IMR-90 (cell line): ENCODE measurements around the gene CTNND2. TPM values are rescaled to one million over a fixed set of nuclear protein-coding genes. Genes with fewer than 3 reads are reported as not detected.

Source experiments
- ATAC-seq: fragments of 200-7000 bp; cut with Tn5 transposase; 2 replicates; pipeline ENCODE4 v1.9.1; 2020; ENCODE audit warnings: low read depth, mild to moderate bottlenecking, moderate library complexity
- BruUV-seq: library from RNA; stranded (reverse); fragments of 400-500 nt; replicated peaks from 2 replicates; lab custom pipeline; 2021; lab: Mats Ljungman, UMichigan
- CTCF ChIA-PET: fragments of 300-600 bp; formaldehyde crosslinking; extraction: SDS; loops from one replicate; lab custom pipeline; 2021; ENCODE audit warnings: antibody characterized with exemption; lab: Yijun Ruan, JAX
- POLR2A ChIA-PET: fragments of 300-600 bp; sonication (Branson Sonifier 250); formaldehyde crosslinking; loops from one replicate; lab custom pipeline; 2022; ENCODE audit warnings: antibody characterized with exemption; ENCODE audit not compliant: unreplicated experiment; lab: Charles Lee
- DNase-seq: peaks from one replicate; pipeline ENCODE4 v3.0.0; 2013
- H2AFZ ChIP-seq: replicated peaks from 2 replicates; pipeline ENCODE3; 2013; ENCODE audit warnings: low read length, mild to moderate bottlenecking; ENCODE audit not compliant: poor library complexity
- H2AK5ac ChIP-seq: 2 replicates; pipeline ENCODE4 v1.6.1; 2013; ENCODE audit warnings: low read depth, low read length, inconsistent platforms
- H2AK9ac ChIP-seq: replicated peaks from 2 replicates; pipeline ENCODE3; 2013; ENCODE audit warnings: mild to moderate bottlenecking, low read depth, low read length, moderate library complexity; ENCODE audit not compliant: poor library complexity
- H2BK120ac ChIP-seq: 2 replicates; pipeline ENCODE4 v1.6.1; 2013; ENCODE audit warnings: low read depth, low read length, inconsistent platforms
- H2BK15ac ChIP-seq: 3 replicates; pipeline ENCODE4 v1.6.1; 2013; ENCODE audit warnings: low read depth, low read length, inconsistent platforms
- H2BK20ac ChIP-seq: 2 replicates; pipeline ENCODE4 v1.6.1; 2013; ENCODE audit warnings: low read depth, mild to moderate bottlenecking, inconsistent platforms, low read length, moderate library complexity
- H2BK5ac ChIP-seq: 2 replicates; pipeline ENCODE4 v1.6.1; 2013; ENCODE audit warnings: mild to moderate bottlenecking, low read depth, low read length, inconsistent platforms; ENCODE audit not compliant: poor library complexity, severe bottlenecking
- H3K14ac ChIP-seq: replicated peaks from 2 replicates; pipeline ENCODE4 v1.6.1; 2013; ENCODE audit warnings: low read depth, low read length, inconsistent platforms
- H3K18ac ChIP-seq: 2 replicates; pipeline ENCODE4 v1.6.1; 2013; ENCODE audit warnings: low read depth, low read length, control low read depth
- H3K23ac ChIP-seq: 2 replicates; pipeline ENCODE4 v1.6.1; 2013; ENCODE audit warnings: low read depth, low read length, inconsistent platforms
- H3K27ac ChIP-seq: 2 replicates; pipeline ENCODE4 v1.5.1; 2013; ENCODE audit warnings: mild to moderate bottlenecking, control low read depth, low read length; ENCODE audit not compliant: insufficient read depth
- H3K27me3 ChIP-seq: 2 replicates; pipeline ENCODE4 v1.6.1; 2013; ENCODE audit warnings: low read length; ENCODE audit not compliant: control insufficient read depth, insufficient read depth
- H3K36me3 ChIP-seq: 2 replicates; pipeline ENCODE4 v1.6.1; 2013; ENCODE audit warnings: low read length, mixed read lengths; ENCODE audit not compliant: control insufficient read depth, insufficient read depth
- H3K4ac ChIP-seq: 2 replicates; pipeline ENCODE4 v1.6.1; 2013; ENCODE audit warnings: low read depth, low read length, inconsistent platforms
- H3K4me1 ChIP-seq: 2 replicates; pipeline ENCODE4 v1.6.1; 2013; ENCODE audit warnings: low read length, mixed read lengths; ENCODE audit not compliant: control insufficient read depth, insufficient read depth
- H3K4me2 ChIP-seq: 2 replicates; pipeline ENCODE4 v1.6.1; 2013; ENCODE audit warnings: low read depth, mild to moderate bottlenecking, control low read depth, low read length, moderate library complexity
- H3K4me3 ChIP-seq: 2 replicates; pipeline ENCODE4 v1.5.1; 2013; ENCODE audit warnings: low read depth, mild to moderate bottlenecking, control low read depth, low read length, moderate library complexity; ENCODE audit not compliant: insufficient read depth
- H3K56ac ChIP-seq: 2 replicates; pipeline ENCODE4 v1.6.1; 2013; ENCODE audit warnings: low read length, inconsistent platforms; ENCODE audit not compliant: insufficient read depth; ENCODE audit errors: extremely low read depth
- H3K79me1 ChIP-seq, 2 experiments: 2 replicates each; pipeline ENCODE4 v1.6.1; 2013; ENCODE audit warnings: low read length in 2 of 2, inconsistent platforms in 1 of 2, low read depth in 1 of 2
- H3K9ac ChIP-seq: 2 replicates; pipeline ENCODE4 v1.6.1; 2013; ENCODE audit warnings: low read depth, low read length, control low read depth
- H3K9me1 ChIP-seq: 2 replicates; pipeline ENCODE4 v1.6.1; 2013; ENCODE audit warnings: low read length, inconsistent platforms; ENCODE audit not compliant: insufficient read depth
- H3K9me3 ChIP-seq: 2 replicates; pipeline ENCODE4 v1.6.1; 2013; ENCODE audit warnings: low read length; ENCODE audit not compliant: control insufficient read depth, insufficient read depth
- H4K20me1 ChIP-seq: 2 replicates; pipeline ENCODE4 v1.6.1; 2013; ENCODE audit warnings: low read length, inconsistent platforms; ENCODE audit not compliant: insufficient read depth
- H4K5ac ChIP-seq: 2 replicates; pipeline ENCODE4 v1.6.1; 2013; ENCODE audit warnings: mild to moderate bottlenecking, low read depth, low read length, control low read depth
- H4K8ac ChIP-seq, 2 experiments: 2 replicates each; pipeline ENCODE4 v1.6.1; 2013; ENCODE audit warnings: low read depth in 2 of 2, low read length in 2 of 2, control low read depth in 1 of 2, inconsistent platforms in 1 of 2
- H4K91ac ChIP-seq: 2 replicates; pipeline ENCODE4 v1.6.1; 2013; ENCODE audit warnings: low read depth, low read length, inconsistent platforms; ENCODE audit not compliant: insufficient read depth
- FOS ChIP-seq: fragments of 150-350 bp; IDR thresholded peaks from 2 replicates; pipeline ENCODE4 v1.6.1; 2016; ENCODE audit warnings: low read depth, low read length
- MAFK ChIP-seq: IDR thresholded peaks from 2 replicates; pipeline ENCODE4 v1.6.1; 2012; ENCODE audit warnings: low read depth, low read length, improper control_type of control experiment
- MAZ ChIP-seq: IDR thresholded peaks from 2 replicates; pipeline ENCODE4 v1.6.1; 2012; ENCODE audit warnings: low read depth, mild to moderate bottlenecking, low read length, improper control_type of control experiment, moderate library complexity, borderline replicate concordance
- RCOR1 ChIP-seq: IDR thresholded peaks from 2 replicates; pipeline ENCODE4 v1.6.1; 2012; ENCODE audit warnings: mild to moderate bottlenecking, low read length, improper control_type of control experiment; ENCODE audit not compliant: insufficient replicate concordance
- WGBS, 2 experiments: methylation state at CpG; one replicate each; pipeline versions ENCODE4 v1.1.5 to v1.1.7; 2013; ENCODE audit warnings: missing lambda C conversion rate in 2 of 2; ENCODE audit not compliant: insufficient read length in 1 of 2; ENCODE audit errors: extremely low coverage in 2 of 2; 5-methylcytosine and 5-hydroxymethylcytosine counted together
- dilution Hi-C: fragments of 300-500 bp; cut with HindIII; formaldehyde crosslinking; loops from one replicate; pipeline ENCODE4 v1.14.3; 2018; ENCODE audit warnings: low sequenced_read_pairs; ENCODE audit not compliant: unreplicated experiment
- in situ Hi-C: fragments of 300-500 bp; cut with MboI; formaldehyde crosslinking; loops from 3 replicates; pipeline ENCODE4 v1.14.3; 2019; ENCODE audit warnings: low sequenced_read_pairs, inconsistent platforms, mixed read lengths
- intact Hi-C: fragments of 100-400 bp; cut with micrococcal nuclease; formaldehyde crosslinking; loops from 2 replicates; pipeline ENCODE4 v1.10.0; 2022
- polyA plus RNA-seq, 3 experiments: library from polyadenylated mRNA; depleted of rRNA; stranded (reverse); fragments of >200 nt; gene quantifications; 2 replicates each; pipeline ENCODE4 v1.2.3, GENCODE V29; 2012; ENCODE audit warnings: low replicate concordance in 1 of 3
- total RNA-seq: library from RNA; depleted of rRNA; stranded (reverse); fragments of >200 nt; gene quantifications from 2 replicates; pipeline ENCODE4 v1.2.3, GENCODE V29; 2012
- TF ChIP-seq, protein P1 (sequence below): conservative IDR thresholded peaks from 2 replicates; pipeline ENCODE4 v1.5.1; 2012; ENCODE audit warnings: mild to moderate bottlenecking, low read depth, low read length, improper control_type of control experiment
- TF ChIP-seq, protein P2 (sequence below): fragments of 150-350 bp; IDR thresholded peaks from 2 replicates; pipeline ENCODE4 v1.6.1; 2017; ENCODE audit warnings: mild to moderate bottlenecking, antibody characterized with exemption, low read length, low read depth

The CTNND2 gene
- total and polyA plus RNA-seq, 2 of the 4 experiments (the other 2 are of a cell fraction) = not detected

DNA sequence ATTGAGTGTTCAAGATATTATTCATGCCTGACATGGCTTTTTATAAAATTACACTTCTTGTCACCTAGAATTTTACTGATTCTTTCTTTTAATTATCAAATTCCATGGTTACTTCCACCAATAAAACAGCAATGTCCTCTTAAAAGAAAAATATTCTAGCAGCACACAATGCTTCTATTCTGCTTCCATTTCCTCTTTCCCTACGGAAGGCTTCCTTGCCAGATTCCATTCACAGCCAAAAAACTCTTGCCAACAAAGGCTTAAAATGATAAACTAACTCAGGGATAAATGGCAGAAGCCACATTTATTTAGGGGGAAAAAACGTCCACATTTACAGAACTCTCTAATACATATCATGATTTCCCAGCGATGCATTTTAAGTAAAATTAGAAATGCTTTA is 111.6 kb downstream of the CTNND2 start:
- no peak overlapping the region for H3K27ac ChIP-seq
- no peak overlapping the region for H3K56ac ChIP-seq
- no peak overlapping the region for H4K5ac ChIP-seq
- H3K27me3 ChIP-seq = no peaks in the 10 kb centered on the region
- H2AK9ac ChIP-seq = no peak overlapping the region
- ChIA-PET CTCF (no interaction called here), POLR2A (no interaction called here)
- H4K91ac ChIP-seq = no peak overlapping the region
- dilution Hi-C loops = no loop called here
- H2AFZ ChIP-seq = no peak overlapping the region
- H3K36me3 ChIP-seq = no peaks in the 10 kb centered on the region
- DNase-seq = no peak
- no peak overlapping the region for H2BK20ac ChIP-seq
- no peaks in the 10 kb centered on the region for H4K20me1 ChIP-seq
- no peak overlapping the region for H3K9ac ChIP-seq
- no peak for ATAC-seq
- intact Hi-C loops = loop anchor here (10.0 kb wide), 1 partner anchor 338 kb away; no protein-coding TSS in a partner anchor
- H3K18ac ChIP-seq = no peak overlapping the region
- no peaks in the 10 kb centered on the region for H3K9me1 ChIP-seq
- BruUV-seq = no TSS peak
- peaks cover 6% of the 10 kb centered on the region; the same call in 1 of the 2 replicates for H3K9me3 ChIP-seq
- H2AK5ac ChIP-seq = no peak overlapping the region
- H3K23ac ChIP-seq = no peak overlapping the region
- no peaks in the 10 kb centered on the region for H3K4me1 ChIP-seq
- no peaks in the 10 kb centered on the region for H3K79me1 ChIP-seq
- no peak overlapping the region for H2BK5ac ChIP-seq
- in situ Hi-C loops = no loop called here
- no peak overlapping the region for H2BK120ac ChIP-seq
- no peak overlapping the region for H2BK15ac ChIP-seq
- WGBS, 2 experiments = no CpG with 5 or more reads among the region's 3 CpGs
- no peak overlapping the region for H3K14ac ChIP-seq
- TF ChIP-seq, protein P1, sequence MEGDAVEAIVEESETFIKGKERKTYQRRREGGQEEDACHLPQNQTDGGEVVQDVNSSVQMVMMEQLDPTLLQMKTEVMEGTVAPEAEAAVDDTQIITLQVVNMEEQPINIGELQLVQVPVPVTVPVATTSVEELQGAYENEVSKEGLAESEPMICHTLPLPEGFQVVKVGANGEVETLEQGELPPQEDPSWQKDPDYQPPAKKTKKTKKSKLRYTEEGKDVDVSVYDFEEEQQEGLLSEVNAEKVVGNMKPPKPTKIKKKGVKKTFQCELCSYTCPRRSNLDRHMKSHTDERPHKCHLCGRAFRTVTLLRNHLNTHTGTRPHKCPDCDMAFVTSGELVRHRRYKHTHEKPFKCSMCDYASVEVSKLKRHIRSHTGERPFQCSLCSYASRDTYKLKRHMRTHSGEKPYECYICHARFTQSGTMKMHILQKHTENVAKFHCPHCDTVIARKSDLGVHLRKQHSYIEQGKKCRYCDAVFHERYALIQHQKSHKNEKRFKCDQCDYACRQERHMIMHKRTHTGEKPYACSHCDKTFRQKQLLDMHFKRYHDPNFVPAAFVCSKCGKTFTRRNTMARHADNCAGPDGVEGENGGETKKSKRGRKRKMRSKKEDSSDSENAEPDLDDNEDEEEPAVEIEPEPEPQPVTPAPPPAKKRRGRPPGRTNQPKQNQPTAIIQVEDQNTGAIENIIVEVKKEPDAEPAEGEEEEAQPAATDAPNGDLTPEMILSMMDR = no peak
- TF ChIP-seq MAZ (no peak), RCOR1 (no peak), FOS (no peak), MAFK (no peak)
- TF ChIP-seq, protein P2, sequence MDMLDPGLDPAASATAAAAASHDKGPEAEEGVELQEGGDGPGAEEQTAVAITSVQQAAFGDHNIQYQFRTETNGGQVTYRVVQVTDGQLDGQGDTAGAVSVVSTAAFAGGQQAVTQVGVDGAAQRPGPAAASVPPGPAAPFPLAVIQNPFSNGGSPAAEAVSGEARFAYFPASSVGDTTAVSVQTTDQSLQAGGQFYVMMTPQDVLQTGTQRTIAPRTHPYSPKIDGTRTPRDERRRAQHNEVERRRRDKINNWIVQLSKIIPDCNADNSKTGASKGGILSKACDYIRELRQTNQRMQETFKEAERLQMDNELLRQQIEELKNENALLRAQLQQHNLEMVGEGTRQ = no peak
- H3K4me3 ChIP-seq = no peak overlapping the region
- no peak overlapping the region for H3K4me2 ChIP-seq
- H3K4ac ChIP-seq = no peak overlapping the region
- no peak overlapping the region for H4K8ac ChIP-seq
